SKM-1 (cell line): ENCODE measurements around the gene HEXIM1.
"Not testable (repeated sequence)": the region's sequence is repeated elsewhere in the genome, so short reads cannot be mapped to it uniquely, and the experiment has no call there.

Experiments used
- DNase-seq: peaks from one replicate; lab custom pipeline; 2025; ENCODE audit not compliant: unreplicated experiment; lab: John Stamatoyannopoulos, UW

HEXIM1 gene

GRCh38 chr17:45112559-45113423 is 35.5 kb upstream of the HEXIM1 start:
- DNase-seq: no peak

- no peak for DNase-seq
Measured at GRCh38 chr17:45113424-45113754, 34.9 kb upstream of the HEXIM1 start.

GRCh38 chr17:45114117-45114932 is 34.0 kb upstream of the HEXIM1 start:
- DNase-seq: no peak

- no peak for DNase-seq
Measured at GRCh38 chr17:45115015-45115625, 33.2 kb upstream of the HEXIM1 start.

GRCh38 chr17:45115871-45116270 is 32.4 kb upstream of the HEXIM1 start:
- no peak for DNase-seq

- DNase-seq: no peak
Measured at GRCh38 chr17:45116434-45117016, 31.8 kb upstream of the HEXIM1 start.

- DNase-seq: no peak
Measured at GRCh38 chr17:45117334-45117733, 30.9 kb upstream of the HEXIM1 start.

GRCh38 chr17:45117848-45118646 is 30.2 kb upstream of the HEXIM1 start:
- no peak for DNase-seq

GRCh38 chr17:45118691-45119090 is 29.6 kb upstream of the HEXIM1 start:
- DNase-seq: no peak

GRCh38 chr17:45119964-45120363 is 28.3 kb upstream of the HEXIM1 start:
- no peak for DNase-seq

GRCh38 chr17:45120558-45120957 is 27.7 kb upstream of the HEXIM1 start:
- DNase-seq: no peak

- DNase-seq: no peak
Measured at GRCh38 chr17:45121055-45121454, 27.2 kb upstream of the HEXIM1 start.

- DNase-seq: no peak
Measured at GRCh38 chr17:45123076-45123770, 25.1 kb upstream of the HEXIM1 start.

- DNase-seq: peak; percentile 32
Measured at GRCh38 chr17:45123930-45124796, 24.1 kb upstream of the HEXIM1 start.

- DNase-seq: not testable (repeated sequence)
Measured at GRCh38 chr17:45124797-45125122, 23.5 kb upstream of the HEXIM1 start.

- DNase-seq: no peak
Measured at GRCh38 chr17:45125509-45125908, 22.8 kb upstream of the HEXIM1 start.

GRCh38 chr17:45127207-45127547 is 21.1 kb upstream of the HEXIM1 start:
- DNase-seq: no peak

- no peak for DNase-seq
Measured at GRCh38 chr17:45127548-45128300, 20.6 kb upstream of the HEXIM1 start.

- no peak for DNase-seq
Measured at GRCh38 chr17:45128331-45128730, 19.9 kb upstream of the HEXIM1 start.
